GM21360 (cell line): ENCODE measurements around the gene CDH23.

Experiments used
- ATAC-seq: cut with Tn5 transposase; IDR thresholded peaks from one replicate; pipeline ENCODE4 v1.9.1; 2021; ENCODE audit warnings: mild to moderate bottlenecking, moderate library complexity; ENCODE audit not compliant: unreplicated experiment

Gene CDH23

DNA sequence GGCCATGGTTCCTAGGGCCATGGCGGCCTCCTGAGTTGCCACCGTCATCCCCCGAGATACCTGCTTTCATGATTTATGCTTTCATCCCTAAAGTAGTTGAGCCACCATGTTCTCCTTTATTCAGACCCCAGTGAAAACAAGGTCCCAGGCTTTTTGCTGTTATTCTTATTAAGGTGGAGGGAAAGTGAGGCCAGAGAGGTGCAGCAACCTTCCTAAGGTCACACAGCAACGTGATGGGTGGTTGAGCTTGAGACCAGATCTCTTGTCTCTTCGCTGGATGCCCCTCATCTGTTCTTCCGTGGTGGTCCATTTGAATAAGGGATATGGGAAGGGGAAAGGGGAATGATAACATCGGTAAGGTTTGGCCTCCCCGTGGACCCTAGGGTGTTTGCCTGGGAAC, 180.6 kb downstream of the CDH23 start:
- ATAC-seq, result no peak

DNA sequence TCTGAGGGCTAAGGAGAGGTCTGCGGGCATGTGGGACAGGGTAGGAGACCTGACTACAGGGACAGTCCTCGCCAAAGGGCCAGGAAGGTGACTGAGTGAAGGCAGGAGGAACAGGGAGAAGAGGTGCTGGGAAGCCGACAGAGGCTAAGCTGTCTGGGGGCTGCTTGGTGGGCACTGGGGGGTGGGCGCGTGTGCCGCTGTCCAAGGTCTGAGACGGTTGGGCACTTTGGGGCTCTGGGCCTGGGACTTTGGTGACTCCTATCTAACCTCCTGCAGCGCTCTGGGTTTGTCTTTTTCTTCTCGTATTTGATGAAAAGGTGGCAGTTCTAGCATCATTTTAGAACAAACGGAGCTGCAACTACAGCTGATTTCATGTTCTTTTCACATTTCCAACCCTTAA, 181.3 kb downstream of the CDH23 start:
- ATAC-seq, result no peak

- ATAC-seq, result no peak
Observed at GRCh38 chr10:71579668-71580067, 182.9 kb downstream of the CDH23 start.

DNA sequence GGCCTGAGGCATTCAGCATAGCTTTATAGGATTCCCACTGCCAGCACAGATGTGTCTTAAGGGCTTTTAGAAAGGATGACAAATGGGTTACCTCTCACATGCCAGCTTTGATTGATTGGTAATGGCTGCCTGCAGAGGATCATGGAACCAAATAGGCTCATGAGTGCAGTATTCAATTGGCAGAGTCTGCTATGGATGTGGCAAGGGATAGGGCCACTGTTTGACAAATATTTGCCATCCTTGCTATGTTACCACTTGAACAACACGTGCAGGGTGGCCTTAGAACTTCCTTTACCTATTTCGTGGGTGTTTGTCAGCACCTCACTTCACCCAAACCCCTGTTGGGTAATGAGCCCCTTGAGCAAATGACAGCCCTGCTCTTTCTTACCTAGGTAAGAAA, 183.7 kb downstream of the CDH23 start:
- ATAC-seq, result no peak

DNA sequence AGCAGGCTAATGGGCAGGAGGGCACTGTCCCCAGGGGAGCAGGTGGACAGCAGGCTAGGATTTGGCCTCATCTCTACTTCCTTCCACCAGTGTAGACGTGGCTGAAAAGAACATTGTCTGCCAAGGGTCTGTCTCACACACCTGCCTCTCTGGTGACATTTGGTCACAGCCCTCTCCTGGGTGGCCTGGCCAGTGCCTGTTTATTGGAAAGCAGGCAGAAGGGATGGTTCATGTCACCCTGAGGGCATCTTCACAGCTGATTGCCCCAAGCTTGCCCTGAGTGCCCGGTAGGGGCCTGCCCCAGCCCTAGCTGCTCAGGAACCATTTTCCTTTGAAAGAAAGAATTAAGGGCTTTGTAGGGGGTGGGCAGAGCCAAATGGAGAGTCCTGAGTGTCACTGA, 184.2 kb downstream of the CDH23 start:
- no peak for ATAC-seq

DNA sequence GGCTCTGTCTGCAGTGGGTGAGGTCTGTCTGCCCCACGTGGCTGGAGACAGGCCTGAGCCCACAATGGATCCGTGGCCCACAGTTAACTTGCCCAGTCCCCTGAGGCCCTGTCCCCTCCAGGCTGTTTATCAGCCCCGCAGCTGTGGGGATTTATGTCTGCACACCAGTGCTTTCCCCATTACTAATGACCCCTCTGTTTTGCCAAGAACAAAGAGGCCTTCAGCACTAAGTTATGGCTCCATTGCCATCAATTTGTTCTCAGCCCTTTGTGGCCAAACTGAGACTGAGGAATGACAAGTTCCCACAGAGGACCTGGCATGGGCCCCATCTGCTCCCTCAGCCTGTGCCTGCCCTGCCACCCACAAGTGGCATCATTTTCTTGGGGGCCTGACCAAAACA, 184.7 kb downstream of the CDH23 start:
- no peak for ATAC-seq

DNA sequence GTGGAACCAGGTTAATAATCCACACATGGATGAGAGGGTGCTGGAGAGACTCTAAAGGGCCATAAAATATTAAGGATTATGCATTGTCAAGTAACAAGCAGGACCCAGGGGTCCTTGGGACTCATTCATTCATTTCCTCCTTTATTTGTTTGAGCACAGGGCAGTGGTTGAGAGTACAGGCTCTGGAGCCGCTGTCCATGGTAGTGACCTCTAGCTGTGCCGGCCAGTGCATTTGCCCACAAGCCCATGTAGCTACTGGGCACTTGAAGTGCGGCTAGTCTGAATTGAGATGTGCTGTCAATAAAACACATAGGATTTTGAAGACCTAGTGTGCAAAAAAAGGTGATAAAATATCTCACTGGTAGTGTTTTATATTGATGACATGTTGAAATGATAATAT, 185.3 kb downstream of the CDH23 start:
- no peak for ATAC-seq

DNA sequence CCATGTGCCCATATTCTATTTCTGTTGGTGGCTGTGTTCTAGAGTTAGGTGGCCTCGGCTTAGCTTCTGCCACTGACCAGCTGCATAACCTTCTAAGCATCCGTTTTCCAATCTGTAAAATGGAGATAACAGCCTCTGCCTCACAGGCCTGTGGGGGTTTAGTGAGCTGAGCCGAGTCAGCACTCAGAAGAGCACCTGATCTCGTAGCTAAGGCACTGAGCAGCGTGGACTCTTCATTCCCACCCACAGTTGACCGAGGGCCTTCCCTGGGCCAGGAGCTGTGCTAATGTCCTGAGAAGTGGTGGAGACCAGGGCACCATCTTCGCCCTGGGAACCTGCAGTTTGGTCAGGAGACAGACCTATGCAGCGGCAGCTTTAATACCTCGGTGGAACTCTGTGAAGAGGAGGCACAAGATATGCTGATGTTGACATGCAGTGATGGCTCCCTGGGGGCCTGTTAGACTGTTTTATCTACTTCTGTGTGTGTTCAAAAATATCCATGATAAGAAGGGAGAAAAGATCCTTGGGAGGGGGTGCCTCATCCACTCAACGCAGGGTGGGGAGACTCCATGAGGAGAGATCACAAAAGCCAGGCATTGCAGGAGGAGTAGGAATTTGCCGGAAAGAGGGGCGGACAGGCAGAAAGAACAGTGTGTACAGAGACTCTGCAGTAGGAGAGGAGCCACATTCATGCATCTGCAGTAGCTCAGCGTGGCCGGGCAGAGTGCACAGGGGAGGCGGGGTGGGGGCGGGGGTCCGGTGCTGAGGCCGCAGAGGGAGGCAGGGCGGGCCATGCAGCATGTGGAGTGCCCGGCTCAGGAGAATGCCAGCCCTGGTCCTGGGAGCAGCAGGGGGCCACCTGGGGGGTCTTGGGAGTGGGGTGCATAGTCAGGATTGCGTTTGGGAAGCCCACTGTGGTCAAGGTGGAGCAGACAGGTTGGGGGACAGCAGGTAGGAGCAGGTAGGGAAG, 186.1 kb downstream of the CDH23 start:
- no peak for ATAC-seq

DNA sequence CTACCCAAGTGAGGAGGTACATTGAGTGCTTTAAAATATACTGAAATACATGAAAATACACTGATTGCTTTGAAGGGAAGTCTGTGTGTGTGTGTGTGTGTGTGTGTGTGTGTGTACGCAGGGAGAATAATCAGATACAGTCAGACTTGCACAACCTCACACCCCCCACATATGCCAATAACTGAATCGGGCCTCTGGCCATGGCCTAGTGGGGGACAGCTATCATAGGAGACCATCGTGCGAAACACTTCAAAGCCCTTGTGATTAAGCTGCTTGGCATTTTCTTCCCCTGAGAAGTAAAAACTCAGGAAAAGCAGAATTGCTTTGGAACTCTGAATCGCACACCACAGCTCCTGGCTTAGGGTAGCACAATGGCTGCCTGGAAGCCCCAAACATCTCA, 187.7 kb downstream of the CDH23 start:
- ATAC-seq, result no peak

DNA sequence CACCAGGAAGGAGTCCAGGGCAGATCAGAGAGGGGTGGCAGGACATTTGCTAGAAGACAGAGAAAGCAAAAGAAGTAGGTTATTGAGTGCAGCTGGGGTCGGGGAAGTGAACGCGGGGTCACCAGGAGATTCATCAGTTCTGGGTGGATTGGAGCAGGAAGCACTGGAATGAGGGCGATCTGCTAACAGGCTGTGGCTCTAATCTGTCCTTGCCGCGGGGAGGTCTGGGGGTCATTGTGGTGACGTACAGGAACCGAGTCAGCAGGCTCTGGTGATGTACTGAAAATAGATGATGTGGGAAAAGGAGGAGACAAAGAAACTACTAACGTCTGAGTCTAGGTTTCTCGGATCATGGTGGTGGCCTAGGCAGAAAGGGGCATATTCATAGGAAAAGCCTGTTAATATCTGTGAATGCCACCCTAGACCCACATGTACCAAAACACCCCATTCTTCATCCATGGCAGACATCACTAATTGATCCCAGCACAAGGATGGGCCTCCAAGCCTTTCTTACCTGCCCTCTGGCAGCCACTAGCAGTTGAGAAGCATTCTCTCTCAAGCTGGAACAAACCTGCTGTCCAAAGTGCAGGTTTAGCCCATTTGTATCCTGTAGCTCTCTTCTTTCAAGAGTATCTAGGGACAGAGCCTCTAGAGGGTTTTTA, 188.3 kb downstream of the CDH23 start:
- no peak for ATAC-seq

DNA sequence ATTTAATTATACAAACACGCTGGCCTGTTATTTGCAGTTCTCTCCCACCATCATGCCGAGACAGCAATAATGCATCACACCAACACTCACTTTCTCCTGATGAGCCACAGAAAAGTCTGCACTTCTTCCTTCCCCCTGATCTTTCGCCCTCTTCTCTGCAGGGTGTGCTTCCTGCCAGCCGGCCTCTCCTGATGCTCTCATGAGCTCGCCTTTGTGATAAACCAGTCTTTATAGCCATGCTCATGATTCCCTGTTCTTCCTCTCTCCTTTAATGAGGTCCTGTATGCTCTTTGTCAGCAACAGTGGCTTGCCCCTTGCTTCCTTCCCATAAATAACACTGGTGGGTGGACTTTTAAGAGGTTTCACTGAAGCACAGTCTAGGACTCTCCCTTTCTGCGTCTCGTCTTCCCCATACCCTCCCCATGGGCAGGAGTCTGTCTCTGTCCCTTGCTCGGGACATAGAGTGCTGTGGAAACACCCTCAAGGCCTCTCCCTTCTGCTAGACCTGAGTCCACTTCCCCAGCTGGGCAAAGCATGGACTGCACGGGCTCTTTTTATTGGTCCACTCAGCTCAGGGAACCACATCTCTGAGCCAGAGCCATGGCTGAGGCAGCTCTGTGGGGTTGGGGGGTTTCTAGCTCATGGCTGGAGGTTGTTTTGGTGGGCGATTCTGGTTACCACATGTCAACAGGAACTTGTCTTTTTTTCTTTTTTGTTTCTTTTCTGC, 189.0 kb downstream of the CDH23 start:
- ATAC-seq, result no peak

DNA sequence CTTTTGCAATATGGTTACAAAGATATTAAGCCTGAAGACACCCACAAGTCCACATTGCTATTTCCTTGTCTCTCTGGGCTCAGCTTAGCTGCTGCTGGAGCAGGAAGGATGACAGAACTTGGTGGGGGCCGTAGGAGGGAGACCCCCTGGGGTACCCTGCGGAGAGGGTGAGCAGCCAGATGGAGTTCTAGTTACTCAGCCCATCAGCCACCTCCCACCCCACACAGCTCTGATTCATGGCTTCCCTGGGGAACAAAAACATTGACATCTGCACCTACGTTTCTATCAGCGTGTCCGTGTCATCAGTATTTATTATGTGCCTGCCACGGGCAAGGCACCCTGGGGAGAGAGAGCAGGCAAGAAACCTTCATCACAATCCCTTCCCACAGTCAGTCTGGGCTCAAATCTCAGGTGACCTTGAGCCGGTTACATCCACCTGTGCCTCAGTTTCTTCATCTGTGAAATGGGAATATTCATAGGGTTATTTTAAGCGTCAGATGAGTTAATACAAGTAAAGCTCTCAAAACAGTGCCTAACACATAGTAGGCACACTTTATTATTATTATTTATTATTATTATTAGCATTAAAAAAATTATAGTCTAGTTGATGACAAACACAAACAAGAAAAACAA, 191.3 kb downstream of the CDH23 start:
- ATAC-seq, result no peak

DNA sequence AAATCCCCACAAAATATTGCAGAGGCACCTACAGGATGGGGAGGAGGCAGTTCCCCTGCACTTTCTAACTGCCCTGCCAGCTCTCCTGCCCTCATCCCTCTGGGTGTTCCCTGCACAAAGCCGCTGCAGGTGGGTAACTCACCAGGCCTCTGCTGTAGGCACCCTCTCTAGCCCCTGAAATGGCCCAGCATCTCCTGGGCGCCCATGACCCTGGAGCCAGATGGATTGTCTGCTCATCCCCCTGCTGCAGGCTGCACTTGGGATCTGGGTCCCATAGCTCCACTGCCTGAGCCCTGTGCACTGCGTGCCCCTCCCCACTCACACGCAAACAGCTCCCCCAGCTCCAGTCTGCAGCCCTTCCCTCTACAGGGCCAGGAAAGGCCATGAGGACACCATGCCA, 192.0 kb downstream of the CDH23 start:
- ATAC-seq, result no peak

- no peak for ATAC-seq
Observed at GRCh38 chr10:71589617-71590551, 193.2 kb downstream of the CDH23 start.

GRCh38 chr10:71590781-71591350, 194.1 kb downstream of the CDH23 start:
- no peak for ATAC-seq

DNA sequence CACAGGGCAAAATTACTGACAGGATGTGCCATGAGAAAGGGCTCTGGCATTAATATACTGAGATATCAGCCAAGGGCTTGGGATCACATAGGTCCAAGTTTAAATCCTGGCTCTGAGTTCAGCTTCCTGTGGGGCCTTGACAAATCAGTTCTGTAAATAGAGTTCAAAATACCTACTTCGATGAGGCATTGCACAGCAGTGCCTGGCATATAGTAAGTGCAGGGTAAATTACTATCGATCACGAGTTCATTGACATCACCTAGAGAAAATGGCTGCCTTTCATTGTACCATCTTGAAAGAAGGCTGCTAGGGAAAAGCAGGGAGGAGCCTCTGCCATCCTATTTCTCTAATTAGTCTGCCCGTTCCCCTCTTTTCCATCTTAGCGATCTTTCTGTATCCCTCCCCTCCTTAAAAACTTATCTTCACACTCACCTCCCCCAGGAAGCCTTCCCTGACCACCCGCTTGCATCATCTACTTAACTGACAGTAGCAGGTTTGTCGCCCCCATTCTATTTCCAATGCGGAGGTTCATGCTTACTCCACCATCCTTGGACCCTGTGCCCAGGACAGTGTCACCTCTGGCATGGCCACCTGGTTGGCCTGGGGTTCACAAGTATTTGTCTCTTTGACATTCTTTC, 198.3 kb downstream of the CDH23 start:
- ATAC-seq, result no peak

GRCh38 chr10:71595649-71596048, 198.9 kb downstream of the CDH23 start:
- ATAC-seq, result no peak

- ATAC-seq, result no peak
Observed at GRCh38 chr10:71596127-71596526, 199.4 kb downstream of the CDH23 start.

DNA sequence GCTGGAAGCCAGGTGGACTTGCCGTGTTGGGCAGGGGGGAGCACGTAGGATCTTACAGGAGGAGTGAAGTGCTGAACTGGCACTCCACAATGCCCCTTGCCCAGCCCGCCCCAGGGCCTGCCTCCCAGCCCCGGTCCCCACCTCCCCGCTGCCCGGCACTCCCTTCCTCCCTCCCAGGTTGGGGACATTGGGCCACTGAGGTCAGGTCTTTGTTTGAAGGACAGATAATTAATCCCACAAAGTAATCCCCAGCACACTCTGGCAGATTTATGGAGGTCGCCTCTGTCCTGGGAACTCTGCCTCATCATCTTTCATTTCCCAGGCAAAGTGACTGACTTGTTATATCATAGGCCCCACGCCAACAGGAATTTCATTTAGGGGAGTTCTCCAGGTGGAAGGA, 200.0 kb downstream of the CDH23 start:
- no peak for ATAC-seq
